HG02973 (cell line): ENCODE data around the gene SSC4D.

Experiments
- ATAC-seq: cut with Tn5 transposase; IDR thresholded peaks from one replicate; pipeline ENCODE4 v1.9.1; 2021; ENCODE audit warnings: moderate library complexity; ENCODE audit not compliant: unreplicated experiment

SSC4D gene

GRCh38 chr7:76356115-76356514 lies 53.4 kb downstream of the SSC4D start:
- ATAC-seq = no peak

GRCh38 chr7:76354981-76355730 lies 54.3 kb downstream of the SSC4D start:
- ATAC-seq = no peak

DNA sequence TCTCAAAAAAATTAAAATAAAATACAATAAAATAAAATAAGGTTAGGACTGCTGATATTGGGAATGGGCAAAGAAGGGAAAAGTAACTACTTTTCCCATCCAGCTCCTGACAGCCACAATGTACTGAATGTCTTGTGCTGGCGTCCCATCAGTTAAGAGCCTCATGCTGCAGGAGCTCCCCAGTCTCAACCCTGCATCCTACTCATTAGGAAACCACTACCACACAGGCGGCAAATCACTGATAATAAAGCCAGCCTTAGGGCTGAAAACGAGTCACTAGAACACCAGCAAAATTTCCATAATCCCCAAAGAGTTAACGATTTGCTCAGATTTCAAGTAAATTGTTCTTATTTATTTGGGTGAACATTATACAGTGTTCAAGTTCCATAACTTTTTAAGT lies 55.0 kb downstream of the SSC4D start:
- no peak for ATAC-seq

- ATAC-seq = no peak
These were observed 55.8 kb downstream of the SSC4D start for GRCh38 chr7:76353744-76354143.

GRCh38 chr7:76352193-76352592 lies 57.3 kb downstream of the SSC4D start:
- no peak for ATAC-seq

- no peak for ATAC-seq
These were observed 58.1 kb downstream of the SSC4D start for GRCh38 chr7:76351372-76351771.

- ATAC-seq = no peak
These were observed 60.1 kb downstream of the SSC4D start for GRCh38 chr7:76349313-76349885.

GRCh38 chr7:76347710-76348109 lies 61.8 kb downstream of the SSC4D start:
- ATAC-seq = no peak

DNA sequence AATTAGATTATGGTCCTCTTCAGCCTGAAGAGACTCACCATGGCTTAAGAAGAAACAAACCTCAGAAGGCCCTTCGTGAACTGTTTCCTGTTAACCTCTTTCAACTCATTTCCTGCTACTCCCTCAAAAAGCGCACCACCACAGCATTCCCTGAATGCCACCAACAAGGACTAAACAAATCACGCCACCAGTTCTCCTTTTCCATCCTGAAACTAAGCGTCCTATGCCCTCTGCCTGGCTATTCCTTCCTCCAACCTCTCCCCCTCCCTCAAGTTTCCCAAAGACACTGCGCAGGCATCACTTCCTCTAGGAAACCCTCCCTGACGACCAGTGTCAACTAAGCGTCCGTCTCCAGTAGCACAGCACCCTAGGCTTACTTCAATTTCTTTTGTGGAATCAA lies 62.7 kb downstream of the SSC4D start:
- no peak for ATAC-seq

- no peak for ATAC-seq
These were observed 63.4 kb downstream of the SSC4D start for GRCh38 chr7:76346097-76346496.

DNA sequence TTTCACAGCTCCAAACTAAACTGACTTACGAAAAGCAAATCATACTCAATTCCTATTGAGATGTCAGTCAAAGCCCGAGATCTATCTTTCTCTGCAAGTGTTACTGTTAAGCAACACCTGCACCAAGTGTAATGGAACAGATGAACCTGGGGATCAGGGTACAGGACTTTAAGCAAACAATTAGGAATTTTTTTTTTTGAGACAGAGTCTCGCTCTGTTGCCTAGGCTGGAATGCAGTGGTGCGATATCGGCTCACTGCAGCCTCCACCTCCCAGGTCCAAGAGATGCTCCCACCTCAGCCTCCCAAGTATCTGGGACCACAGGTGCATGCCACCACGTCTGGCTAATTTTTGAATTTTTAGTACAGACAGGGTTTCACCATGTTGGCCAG lies 65.6 kb downstream of the SSC4D start:
- ATAC-seq = no peak

DNA sequence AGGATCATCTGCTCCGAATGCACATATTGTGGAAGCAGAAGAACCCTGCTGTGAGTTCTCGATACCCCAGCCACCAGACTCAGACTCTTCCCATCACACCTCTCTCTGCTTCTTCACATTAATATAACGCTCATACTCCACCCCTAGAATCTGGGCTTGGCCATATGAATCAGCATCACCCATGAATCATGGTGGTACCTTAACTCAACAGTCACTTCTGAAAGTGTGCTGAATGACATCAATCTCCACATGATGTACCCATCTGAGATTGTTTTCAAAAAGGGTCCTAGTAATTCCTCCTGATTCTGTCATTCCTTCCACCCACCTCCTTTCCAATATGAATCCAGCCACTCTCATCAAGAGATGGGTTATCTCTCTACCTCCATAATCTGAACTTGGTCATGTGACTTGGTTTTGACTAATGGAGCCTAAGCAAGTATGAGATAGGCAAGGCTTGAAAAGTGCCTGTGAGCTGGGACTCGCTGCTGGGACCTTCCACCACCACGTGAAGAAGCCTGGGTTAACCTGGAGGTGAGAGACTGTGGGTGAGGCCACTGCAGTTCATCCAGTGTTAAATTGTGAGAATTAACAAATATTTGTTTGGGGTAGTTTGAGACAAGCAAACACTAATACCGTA lies 66.1 kb downstream of the SSC4D start:
- ATAC-seq = no peak

GRCh38 chr7:76342222-76342621 lies 67.3 kb downstream of the SSC4D start:
- ATAC-seq = no peak

DNA sequence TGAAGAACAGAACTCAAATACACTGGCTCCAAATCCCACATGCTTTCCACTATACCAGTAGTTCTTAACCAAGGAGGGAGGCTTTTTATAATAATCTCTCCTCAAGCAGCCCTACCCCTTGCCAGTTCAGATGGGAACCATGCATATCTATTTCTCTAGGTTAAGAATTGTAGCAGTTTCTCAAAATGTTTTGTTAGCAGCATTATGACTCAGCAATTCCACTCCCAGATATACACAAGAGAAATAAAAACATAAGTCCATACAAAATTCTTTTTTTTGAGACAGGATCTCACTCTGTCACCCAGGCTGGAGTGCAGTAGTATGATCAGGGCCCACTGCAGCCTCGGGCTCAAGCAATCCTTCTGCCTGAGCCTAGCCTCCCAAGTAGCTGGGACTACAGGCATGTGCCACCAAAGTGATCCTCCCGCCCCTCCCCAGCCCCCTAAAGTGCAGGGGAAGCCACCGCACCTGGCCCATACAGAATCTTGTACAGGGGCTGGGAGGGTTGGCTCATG lies 68.8 kb downstream of the SSC4D start:
- no peak for ATAC-seq
